ENCODE data around the gene NFKBIE. TPM values are rescaled to one million over a fixed set of nuclear protein-coding genes. Genes with fewer than 3 reads are reported as not detected.

NFKBIE gene
- total RNA-seq, 1 donor from 2014 or later = 7.2 TPM

DNA sequence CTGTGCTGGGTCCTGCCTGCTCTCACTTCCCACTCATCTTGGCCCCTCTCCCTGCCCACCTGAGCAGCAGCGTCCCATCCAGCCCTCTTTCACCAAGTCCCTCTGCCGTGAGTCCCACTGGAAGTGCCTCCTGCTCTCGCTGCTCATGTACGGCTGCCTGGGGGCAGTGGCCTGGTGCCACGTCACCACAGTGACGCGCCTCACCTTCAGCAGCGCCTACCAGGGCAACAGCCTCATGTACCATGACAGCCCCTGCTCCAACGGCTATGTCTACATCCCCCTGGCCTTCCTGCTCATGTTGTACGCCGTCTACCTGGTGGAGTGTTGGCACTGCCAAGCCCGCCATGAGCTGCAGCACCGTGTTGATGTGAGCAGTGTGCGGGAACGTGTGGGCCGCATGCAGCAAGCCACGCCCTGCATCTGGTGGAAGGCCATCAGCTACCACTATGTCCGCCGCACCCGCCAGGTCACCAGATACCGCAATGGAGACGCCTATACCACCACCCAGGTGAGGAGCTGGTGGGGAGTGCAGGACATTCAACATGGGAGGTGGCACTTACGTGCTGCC lies 7.7 kb upstream of the NFKBIE start:
- no peak for DNase-seq

DNA sequence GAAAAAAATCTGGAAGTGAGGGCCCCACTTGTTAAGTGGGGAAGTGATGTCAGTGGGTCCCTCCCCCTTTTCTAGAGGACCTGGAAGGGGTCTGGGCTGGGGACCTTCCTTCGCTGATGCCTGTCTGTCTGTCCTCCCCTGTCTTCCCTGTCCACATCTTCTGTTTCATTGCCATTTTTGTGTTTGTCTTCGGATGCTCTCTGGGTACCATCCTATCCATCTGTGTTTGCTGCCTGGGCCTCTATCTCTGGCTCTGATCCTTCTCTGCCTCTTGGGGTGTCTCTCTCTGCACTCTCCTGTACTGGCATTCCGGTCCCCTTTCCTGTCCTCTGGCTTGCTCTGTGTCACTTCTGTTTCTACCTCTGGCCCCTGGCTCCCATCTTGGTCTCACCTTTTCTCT lies 7.2 kb upstream of the NFKBIE start:
- DNase-seq = no peak

DNA sequence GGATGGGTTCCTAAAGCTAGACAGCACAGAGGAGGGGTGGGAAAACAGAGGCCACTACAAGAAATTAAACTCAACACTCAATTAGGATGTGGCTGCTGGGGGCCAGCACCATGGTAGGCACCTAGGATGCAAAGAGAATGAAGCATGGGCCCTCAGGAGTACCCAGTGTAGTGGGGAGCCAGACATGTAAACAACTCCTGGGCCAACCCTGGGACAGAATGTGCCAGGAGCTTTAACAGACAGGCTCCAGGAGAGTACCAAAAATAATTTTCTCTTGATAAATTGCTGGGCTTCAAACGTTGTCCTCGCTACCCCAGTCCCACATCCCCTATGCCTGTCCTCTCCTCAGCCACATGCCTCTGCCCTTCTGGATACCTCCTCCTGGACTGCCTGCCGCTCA lies 6.6 kb upstream of the NFKBIE start:
- no peak for DNase-seq

DNA sequence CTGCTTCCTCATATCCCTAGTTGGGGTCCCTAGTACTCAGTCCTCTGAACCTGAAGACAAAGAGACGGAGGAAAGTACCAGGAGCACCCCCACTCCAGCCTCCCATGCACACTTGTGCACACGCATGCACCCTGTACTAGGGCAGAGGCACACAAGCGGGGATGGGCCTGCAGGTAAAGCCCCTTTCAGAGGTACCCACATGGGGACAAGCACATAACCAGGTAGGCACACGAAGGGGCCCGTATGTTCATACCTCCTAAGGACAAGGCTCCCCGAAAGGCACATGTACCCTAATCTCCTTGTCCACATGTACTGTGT lies 6.0 kb upstream of the NFKBIE start:
- DNase-seq = no peak

DNA sequence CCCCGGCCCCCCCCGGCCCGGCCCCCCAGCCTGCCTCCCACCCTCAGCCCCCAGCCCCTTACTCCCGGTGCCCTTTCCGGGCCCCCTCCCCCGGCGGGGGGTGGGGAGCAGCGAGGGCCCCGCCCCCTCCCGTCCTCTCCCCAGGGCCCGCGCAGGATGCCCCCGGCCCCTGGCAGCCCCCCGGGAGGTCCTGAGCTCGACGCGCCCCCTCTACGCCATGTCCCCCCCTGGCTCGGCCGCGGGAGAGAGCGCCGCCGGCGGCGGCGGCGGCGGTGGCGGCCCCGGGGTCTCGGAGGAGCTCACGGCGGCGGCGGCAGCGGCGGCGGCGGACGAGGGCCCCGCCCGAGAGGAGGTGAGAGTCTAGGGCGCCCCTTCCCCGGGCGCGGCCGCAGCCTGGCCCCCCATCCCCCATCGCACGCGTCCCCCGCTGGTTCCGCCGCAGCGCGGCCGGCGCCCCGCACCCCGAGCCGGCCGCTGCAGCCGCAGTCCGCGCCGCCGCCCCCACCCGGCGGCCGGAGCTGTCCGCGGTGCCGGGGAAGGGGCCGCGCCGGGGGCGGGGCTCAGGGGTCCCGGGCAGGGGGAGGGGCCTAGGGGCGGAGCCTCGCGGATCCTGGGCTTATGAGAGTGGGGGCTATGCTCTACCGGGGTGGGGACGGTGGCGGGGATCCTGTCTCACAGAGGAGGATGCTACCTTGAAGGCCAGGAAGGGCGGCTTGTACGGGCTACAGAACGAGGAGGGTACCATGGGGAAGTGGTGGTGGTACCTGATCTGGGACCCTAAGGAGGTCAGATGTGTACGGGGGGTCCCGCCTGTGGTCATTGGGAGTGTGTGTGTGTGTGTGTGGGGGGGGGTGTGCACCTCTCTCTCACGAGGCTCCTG lies 5.4 kb upstream of the NFKBIE start:
- DNase-seq = no peak

DNA sequence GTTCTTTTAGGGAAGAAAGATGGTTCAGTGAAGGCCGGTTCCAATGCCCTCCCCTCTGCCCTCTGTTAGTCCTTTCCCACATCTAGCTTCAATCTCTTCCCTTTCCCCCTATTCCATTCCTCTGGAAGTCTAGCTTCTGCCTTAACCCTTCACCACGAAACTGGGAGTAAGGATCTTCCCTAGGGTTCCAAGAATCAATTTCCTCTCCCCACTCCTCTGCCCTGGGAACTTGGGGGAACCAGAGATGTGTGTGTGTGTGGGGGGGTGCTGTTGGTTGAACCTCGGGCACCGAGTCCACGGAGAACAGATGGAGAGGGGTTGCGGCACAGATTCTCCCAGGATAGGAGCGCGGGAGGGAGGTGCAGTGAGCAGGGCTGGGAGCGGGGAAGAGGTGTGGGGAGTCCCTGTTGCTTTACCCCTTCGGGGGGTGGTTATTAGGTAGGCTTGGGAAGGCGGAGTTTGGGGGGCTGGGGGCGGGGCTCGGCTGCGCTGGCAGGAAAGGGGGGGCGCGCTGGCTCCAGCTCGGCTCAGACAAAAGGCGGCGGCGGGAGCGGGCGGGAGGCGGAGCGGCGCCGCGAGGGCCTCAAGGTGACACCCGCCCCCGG lies 4.7 kb upstream of the NFKBIE start, which contains the start of gene TMEM151B:
Gene TMEM151B, plus strand, starts transcription at position 530 of the 605 bp plus-strand sequence. CDS start 293 bp downstream, outside the sequence.
- no peak for DNase-seq

DNA sequence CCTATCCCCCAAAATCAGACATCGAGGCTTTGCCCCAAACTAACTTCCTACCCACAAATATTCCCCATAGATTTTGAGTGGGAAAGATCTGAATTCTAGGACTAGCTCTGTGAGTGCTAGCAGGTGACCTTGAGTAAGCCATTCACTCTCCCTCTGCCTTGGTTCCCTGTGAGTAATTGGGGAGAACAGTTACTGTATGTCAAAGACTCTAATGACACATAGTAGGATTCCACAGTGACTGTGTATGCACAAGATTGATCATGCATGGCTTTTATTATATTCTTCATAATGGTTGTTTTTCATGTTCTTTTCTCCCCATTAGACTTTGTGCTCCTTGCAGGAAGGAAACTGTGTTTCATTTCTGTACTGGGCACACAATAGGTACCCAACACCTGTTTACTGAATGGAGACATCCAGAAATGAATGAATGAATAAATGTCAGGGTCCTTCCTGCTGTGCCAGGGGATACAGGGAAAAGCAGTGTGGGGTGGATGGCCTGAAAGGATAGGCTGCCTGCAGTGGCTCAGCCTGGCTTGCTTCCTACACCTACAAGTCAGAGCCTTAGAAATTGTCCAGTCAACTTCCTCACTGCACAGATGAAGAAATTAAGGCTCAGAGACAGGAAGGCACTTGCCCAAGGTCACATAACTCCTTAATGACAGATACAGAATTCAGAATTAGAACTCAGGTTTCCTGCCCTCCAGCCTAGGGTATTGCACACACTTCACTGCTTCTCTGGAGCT lies 4.0 kb upstream of the NFKBIE start:
- no peak for DNase-seq

DNA sequence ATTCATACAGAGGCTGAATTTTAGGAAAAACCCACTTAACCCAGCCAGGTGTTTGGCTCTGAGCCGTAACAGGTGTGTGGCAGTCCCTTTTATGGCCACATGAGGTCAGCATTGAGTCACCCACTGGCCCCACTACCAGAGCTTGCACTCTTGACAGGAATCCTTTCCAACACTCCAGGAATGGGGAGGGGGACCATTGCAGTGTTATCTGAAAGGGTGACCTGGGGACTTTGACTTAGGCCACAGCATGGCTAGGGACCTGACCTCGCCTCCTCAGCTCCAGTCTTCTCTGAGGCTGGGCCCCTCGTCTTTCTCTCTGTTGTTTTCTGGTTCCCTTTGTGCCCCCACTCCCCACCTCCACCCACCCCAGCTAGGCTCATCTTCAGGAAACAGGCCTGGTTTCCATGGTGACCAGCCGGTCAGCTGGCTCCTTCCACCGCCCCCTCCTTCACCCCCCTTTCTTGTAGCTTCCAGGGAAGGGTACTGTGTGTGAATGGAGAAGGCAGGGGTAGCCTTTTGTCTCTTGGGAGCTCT lies 2.8 kb upstream of the NFKBIE start:
- peak; percentile 53 for DNase-seq

DNA sequence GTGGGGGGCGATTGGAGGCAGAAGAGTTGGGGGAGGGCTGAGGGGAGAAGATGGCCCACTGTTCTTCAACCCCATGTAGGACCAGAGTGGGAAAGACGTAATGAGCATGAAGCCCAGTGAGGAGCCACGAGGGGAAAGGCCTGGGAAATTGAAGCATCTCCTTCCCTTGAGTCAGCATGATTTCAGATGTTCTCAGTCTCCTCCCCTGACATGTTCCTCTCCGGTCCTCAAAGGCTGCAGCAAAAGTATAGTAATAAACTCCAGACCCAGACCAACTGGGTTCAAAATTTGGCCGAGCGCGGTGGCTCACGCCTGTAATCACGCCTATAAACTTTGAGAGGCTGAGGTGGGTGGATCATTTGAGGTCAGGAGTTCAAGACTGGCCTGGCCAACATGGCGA lies 1.9 kb upstream of the NFKBIE start:
- DNase-seq = no peak

DNA sequence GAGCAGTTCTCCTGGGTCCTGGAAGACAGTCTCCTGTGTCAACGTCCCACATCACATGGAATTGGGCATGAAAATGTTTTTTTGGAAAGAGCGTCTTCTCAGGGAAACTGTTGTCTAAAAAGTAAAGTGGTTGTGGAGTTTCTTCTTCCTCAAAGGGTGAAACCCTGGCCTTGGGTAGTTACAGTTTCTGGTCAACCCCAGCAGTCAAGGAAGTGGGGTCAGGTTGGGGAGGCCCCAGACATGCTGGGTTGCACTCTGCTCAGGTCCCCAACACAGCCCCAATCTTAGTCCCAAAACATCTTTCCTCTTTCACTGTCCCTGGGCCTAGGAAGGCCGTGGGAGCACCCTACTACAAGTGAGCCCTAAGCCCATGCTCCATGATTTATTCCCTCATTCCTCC lies 996 bp upstream of the NFKBIE start:
- no peak for DNase-seq

DNA sequence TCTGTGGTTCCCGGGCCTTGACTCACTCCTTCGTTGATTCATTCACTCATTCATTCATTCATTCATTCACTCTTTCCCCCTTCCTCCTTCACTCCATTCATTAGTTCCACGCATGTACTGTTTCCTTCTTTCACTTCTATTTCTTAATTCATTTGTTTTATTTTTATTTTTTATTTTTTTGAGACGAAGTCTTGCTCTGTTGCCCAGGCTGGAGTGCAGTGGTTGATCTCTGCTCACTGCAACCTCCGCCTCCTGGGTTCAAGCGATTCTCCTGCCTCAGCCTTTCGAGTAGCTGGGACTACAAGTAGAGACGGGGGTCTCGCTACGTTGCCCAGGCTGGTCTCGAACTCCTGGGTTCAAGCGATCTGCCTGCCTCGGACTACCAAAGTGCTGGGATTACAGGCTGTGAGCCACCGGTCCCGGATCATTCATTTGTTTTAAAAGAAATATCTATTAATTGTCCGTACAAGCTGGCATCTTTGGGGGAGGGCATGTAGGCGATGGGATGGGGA lies 427 bp upstream of the NFKBIE start:
- DNase-seq = no peak

DNA sequence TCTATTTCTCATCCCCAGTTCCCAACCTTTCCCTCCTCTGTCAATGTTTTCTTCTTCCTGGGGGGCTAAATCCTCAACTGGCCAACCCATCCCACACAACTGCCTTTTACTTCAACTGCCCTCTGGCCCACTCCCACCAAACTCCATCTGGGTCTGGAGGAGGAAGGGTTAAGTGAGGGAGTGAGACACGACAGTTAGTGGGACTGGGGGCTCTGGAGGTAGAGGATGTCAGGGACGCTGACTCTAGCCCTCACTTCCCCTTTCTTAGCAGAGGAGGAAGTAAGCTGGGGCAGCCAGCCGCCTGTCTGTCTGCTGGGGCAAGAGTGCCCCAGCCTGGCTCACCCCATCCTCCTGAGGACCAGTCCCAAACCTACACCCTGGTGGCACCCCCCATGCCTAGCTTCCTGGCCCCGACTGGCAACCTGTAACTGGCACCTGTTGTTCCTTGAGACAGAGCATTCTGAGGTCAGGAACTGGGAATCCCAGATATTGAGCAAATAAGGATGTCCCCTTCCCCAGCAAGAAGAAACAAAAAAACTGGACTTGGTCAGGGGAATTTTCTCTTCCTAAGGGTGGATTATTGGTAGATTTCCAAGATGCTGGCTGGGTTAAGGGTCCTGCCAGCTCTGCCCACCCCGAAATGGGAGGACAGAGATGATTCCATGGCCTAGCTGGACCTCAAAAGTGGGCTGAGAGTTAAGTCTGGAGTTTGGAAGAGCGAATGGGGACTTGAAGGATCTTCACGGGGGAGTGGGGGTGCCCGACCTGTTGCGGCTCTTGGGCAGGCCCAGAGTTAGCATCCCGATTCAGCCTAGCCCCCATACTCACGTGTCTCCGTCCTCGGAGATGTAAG lies 971 bp downstream of the NFKBIE start:
- DNase-seq = no peak

DNA sequence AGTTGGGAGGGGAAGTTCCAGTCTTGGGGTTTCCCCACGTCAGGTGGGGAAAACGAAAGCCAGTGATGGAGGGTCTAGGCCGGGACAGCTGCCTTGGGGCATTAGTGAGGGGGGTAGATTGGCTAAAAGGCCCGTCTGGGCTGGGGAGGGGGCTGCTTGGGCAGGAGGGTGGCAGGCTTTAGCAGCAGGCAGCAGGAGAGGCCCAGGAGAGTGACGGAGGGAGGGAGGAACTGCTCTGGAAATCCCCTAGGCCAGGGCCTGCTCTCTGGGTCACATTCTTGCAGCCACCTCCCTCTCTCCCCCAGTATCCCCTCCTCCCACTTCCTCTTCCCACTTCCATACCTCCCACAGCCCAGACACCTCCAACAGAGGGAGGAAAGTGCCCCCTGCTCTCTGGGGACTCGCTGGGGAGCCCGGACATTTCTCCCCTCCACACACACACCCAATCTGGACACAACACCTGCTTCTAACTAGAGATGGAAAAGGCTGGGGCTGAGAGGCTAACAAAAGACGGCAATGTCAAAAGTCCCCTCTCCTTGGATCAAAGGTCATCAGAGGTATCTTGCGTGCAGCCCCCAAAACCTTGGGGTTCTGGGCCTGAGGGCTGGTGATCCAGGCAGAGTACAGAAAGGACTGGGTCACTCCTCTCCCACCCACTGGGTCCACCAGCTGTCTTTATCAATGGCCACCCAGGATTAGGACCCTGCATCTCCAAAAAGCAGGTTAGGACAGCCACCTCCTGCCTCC lies 1.8 kb downstream of the NFKBIE start:
- DNase-seq = no peak

DNA sequence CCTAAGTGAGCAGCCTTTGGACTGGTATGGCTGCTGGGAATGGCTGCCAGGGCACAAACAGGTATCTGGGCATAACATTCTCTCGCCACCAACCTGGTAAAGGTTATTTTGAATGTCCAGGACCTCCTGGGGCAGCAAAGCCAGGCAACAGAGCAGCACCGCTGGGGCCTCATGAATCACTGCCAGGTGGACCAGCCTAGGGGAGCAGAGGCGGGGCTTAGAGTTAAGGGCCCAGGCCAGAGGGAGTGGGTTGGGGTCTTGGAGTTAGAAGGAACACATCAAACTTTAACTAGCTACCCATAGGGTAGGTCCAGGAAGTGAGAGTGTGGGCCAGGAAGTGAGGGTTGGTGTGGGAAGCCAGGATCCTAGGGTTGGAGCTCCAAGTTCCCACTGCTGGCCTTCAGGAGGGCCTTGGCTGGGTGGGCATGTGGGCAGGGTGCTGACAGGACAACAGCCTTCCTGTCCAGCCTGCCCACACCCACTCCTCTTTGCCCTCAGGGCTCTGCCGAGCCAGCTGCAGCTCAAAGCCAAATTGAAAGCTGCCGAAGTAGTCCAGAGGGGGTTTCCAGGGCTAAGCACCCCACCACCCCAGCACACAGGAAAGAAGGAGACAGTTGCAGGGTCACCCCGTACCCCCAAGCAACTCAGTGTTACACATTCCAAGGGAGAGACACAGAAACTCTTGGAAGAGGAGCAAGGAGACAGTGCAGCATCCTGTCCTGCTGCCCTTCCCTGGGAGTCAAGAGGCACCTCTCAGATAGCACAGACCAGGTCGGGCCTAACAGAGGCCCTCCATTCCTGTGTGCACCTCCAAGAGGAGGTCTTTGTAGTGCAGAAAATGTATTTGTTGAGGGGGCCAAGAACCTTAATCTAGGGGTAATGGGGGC lies 2.6 kb downstream of the NFKBIE start:
- DNase-seq = no peak

DNA sequence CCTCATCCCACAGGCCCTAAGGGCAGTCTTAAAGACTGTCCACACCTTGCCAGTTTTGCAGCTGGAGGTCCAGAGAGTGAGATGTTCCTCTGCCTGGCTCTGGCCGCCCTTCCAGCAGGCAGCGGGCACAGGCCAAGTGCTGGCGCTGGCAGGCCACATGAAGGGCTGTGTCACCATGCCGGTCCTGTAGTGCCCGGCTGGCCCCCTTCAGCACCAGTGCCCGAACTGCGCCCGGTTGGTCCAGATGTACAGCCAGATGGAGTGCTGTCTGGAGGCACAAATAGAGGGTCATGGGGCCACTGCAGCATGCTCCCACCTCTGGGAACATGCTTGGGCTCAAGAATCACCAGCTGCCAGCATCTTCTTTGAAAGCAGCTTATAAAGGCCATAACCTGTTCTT lies 3.8 kb downstream of the NFKBIE start:
- DNase-seq = no peak

DNA sequence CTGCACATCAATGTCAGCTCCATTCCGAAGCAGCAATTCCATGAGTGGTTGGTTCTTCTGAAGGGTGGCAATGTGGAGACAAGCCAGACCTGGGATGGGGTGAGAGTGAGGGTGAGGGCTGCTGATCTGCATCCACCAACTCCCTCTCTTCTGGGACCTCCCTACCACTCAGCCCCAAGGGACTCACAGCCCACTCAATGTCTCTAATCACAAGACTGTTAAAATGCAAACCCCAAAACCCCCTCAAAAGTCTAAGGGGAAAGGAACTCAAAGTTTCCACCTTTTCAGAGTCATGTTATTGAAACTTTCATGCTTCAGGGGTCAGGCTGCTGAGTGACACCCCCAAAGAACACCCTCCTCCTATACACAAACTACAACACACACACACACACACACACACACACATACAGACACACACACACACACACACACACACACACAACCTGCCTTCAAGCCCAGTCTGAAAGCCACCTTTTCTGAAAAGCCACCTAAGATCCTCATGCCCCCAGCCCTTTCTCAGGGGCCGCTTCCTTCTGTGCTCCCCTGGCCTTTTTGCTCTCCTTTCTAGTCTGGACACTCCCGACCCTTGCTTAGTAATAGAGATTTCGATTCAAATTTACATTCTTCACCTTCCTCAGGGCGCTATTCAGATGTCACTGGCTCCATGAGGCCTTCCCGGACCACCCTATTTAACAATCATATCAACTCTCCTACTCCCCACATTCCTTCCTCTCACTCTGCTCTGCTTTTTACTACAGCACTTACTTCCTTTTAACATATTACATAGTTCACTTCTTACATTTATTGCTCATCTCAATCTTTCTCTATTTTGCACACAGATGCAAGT lies 4.7 kb downstream of the NFKBIE start:
- no peak for DNase-seq

DNA sequence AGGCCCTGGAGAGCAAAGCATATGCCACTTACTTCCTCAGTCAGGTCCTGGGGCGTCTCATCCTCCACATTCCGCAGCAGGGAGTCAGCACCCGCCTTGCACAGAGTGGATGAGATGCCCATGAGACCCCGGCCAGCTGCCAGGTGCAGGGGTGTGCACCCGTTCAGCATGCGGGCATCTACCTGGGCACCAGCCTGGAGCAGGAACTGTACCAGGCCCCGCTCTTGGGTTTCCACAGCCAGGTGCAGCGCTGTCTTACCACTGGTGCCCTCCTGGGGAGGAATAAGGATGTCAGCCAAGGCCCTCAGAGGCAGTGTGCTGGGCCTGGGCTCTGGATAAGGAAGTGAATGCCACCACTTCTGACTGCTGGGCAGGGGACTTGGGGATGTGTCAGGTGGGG lies 5.3 kb downstream of the NFKBIE start:
- no peak for DNase-seq

DNA sequence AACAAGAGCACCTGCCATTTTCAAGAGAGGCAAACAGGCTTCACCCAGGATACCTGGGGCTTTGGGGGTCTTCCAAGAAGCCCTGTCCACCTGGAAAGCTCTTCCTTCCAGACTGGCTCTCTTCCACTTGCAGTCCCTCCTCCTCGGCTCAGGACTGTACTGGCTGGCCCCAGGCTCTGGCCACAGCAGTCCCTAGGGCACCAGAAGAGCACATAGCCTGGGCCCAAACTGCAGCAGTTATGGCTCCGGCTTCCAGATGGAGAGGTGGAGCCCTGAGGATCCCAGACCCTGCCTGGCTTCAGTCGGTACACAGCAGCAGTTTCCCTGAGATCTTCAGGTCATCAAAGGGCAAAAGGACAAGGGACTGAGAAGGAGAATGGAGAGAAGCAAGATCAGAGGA lies 6.4 kb downstream of the NFKBIE start:
- DNase-seq = no peak

All from skin of body (tissue), 2 donors.